Central memory CD4-positive, alpha-beta T cell (primary cell): ENCODE data around the gene PDHX.

Experiments
- DNase-seq: peaks from one replicate; pipeline ENCODE4 v3.0.0; 2022

PDHX gene

DNA sequence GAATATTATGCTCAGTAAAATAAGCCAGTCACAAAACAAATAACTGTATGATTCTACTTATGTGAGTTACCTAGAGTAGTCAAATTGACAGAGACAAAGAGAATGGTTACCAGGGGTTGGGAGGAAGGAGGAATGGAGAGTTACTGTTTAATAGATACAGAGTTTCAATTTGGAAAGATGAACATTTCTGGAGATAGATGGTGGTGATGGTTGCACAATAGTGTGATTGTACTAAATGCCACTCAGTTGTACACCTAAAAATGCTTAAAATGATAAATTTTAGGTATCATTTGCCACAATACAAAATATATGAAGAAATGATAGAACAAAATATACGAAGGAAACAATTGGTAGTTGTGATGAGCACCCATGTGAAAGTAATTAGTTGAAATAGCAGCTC lies 43.4 kb downstream of the PDHX start:
- DNase-seq: no peak

- DNase-seq: no peak
Observed at GRCh38 chr11:34960277-34960676, 43.9 kb downstream of the PDHX start.

DNA sequence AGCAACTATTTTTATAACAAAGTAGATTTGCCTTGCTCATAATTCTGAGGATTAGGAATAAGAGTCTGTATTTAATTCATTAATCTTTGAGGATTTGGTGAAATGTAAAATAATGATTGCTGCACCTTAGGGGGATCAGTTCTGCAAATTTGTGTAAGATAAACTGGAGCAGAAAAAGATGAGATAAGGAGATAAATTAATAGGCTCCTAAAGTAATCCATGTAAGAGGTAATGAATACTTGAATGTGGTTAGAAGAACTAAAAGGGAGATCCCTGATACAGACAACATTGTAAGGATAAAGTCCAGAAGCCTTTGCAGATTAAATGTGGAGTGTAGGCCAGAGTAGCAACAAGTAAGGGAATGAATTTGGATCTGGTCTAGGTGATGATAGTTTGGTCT lies 45.6 kb downstream of the PDHX start:
- DNase-seq: no peak

GRCh38 chr11:34963351-34963750 lies 46.9 kb downstream of the PDHX start:
- DNase-seq: no peak

DNA sequence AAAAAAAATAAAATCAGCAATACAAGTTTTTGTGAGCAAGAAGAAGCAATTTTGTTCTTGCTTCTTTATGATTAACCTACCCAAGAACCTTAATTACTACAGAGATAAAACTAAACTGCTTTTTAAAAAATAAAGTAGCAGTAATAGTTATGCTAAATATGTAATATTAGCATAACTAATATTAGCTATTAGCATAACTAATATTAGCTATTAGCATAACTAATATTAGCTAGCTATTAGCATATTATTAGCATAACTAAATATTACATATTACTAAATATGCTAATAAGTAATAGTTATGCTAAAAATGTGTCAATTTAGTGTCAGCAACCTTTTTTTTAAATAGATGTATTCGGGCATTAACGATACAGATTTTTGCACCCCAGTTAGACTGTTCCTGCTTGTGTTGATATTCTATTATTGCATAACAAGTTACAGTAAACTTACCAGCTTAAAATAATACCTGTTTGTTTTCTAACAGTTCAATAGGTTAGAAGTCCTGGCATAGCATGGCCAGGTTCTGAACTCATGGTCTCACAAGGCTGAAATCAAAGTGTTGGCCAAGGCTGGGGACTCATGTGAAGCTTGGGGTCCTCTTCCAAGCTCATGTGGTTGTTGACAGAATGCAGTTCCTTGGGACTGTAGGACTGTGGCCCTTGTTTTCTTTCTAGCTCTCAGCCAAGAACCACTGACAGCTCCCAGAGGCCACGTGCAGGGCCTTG lies 48.4 kb downstream of the PDHX start:
- DNase-seq: no peak

DNA sequence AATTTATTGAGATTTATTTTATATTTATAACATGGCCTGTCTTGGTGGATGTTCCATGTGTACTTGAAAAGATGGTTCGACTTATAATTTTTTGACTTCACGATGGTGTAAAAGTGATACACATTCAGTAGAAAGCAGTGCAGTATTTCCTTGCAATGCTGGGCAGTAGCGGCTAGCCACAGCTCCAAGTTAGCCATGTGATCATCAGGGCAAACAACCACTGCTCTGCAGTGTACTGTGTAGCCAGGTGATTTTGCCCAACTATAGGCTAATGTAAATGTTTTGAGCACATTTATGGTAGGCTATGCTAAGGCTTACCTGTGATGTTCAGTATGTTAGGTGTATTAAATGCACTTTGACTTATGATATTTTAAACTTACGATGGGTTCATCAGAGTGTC lies 52.4 kb downstream of the PDHX start:
- DNase-seq: no peak

GRCh38 chr11:34970033-34970432 lies 53.6 kb downstream of the PDHX start:
- no peak for DNase-seq

DNA sequence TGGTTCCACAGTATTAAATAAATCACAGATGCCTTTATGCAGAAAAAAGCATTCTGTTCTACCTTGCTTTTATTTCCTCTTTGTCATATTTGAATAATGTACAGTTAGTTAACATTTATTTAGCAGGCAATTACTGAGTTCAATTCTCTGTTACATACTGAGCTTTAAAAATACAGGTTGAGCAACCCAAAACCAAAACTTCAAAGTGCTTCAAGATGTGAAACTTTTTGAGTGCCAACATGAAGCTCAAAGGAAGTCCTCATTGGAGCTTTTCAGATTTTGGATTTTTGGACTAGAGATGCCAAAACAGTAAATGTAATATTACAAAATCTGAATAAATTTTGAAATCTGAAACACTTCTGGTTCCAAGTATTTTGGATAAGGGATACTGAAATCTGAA lies 54.1 kb downstream of the PDHX start:
- DNase-seq: no peak

DNA sequence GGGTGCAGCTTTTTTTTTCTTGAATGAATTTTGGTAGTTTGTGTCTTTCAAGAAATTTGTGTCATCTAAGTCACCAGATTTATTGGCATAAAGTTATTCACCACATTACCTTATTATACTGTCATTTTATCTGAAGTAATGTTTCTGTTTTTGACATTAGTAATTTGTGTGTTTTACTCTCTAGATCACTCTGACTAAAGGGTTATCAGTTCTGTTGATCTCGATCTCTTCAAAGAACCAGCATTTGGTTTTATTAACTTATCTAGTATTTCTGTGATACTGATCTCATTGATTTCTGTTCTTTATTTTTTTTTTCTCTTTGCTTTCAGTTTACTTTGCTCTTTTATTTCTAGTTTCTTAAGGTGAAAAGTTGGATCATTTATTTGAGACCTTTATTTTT lies 55.5 kb downstream of the PDHX start:
- no peak for DNase-seq

- no peak for DNase-seq
Observed at GRCh38 chr11:34972366-34972765, 55.9 kb downstream of the PDHX start.

DNA sequence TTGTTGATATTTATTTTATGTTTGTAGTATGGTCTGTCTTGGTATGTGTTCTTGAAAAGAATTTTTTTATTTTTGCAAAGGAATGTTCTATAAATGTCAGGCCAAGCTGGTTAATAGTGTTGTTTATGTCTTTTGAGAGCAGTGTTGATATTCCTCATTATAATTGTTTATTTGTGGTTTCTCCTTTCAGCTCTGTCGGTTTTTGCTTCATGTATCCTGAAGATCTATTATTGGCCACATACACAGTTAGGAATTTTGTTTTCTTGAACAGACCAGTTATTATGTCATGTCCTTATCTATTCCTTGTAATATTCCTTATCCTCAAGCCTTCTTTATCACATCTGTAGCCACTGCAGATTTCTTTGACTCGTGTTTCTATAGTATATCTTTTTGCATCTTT lies 56.5 kb downstream of the PDHX start:
- no peak for DNase-seq

DNA sequence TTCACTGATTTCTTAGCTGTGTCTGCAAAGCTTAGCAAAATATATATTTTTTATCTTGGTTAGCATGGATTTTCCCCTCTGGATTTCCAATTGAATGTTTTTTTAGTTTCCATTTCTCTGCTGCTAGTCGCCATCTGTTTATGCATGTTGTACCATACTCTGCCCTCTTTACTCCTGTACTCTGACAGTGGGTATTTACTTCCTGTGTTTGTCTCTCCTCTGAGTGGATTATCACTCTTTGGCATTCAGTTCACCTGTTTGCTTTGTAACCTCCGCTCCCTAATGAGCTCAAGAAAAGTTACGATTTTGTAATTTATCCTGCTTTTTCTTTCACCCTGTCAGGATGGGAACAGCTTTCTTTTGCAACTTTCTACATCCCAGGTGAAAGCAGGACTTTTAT lies 59.1 kb downstream of the PDHX start:
- no peak for DNase-seq

DNA sequence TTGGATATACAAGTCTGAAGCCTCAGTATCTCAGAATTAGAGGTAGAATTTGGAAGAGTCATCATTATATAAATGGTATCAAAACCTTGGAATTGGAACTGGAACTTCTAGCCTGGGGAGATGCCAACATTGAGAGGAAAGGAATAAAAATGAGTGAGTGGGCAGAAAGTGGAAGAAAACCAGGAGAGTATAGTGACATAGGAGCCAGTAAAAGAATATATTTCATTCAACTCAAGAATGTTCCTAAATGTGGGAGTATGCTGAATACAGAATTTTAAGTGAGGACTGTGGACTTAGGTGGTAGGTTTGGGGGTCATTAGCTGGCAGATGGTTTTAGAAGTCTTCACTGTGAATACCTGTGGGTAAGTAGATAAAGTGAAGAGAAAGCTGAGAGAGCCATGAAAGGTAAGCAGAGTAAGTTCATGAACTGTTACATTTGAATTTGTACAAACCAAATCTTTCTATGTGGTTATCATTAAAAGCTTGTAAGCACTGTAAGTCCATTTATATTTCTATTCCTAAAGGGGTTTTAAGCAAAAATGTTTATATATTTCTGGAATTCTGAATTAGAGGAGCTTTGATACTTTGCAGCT lies 60.2 kb downstream of the PDHX start:
- DNase-seq: no peak

GRCh38 chr11:34977089-34977912 lies 60.9 kb downstream of the PDHX start:
- DNase-seq: no peak

GRCh38 chr11:34978236-34979191 lies 62.1 kb downstream of the PDHX start:
- no peak for DNase-seq

DNA sequence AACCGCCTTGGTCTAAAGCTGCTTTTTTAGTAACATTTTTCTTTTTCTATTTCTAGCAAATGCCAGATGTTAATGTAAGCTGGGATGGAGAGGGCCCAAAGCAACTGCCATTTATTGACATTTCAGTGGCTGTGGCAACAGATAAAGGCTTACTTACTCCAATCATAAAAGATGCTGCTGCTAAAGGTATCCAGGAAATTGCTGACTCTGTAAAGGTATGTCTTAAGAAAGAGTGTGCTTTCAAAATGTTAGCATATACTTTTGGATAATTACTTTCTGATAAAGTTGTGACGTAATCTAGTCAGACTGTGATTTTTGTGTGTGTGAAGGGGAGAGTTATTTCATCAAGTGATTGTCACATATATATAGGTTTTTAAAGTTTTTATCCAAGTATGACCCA lies 68.1 kb downstream of the PDHX start:
- no peak for DNase-seq

- no peak for DNase-seq
Observed at GRCh38 chr11:34986883-34987520, 70.6 kb downstream of the PDHX start.

DNA sequence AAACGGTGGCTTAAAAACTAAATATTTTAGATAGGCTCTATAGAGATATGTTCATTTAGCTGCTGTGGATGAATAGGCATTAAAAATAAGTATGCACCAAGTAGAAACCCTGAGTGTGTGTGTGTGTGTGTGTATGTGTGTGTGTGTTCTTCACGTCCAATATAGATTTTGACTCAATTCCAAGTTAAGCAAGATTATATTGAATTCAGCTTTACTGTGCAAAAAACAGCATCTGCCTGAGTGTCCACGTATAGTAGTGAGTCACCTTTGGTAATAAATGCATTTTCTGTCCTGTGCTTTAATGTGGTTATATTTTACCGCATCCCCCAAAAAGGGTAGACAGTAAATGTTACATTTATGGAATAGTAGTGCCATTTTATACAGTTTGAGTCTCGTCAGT lies 71.2 kb downstream of the PDHX start:
- no peak for DNase-seq

- DNase-seq: no peak
Observed at GRCh38 chr11:34988294-34989255, 72.2 kb downstream of the PDHX start.

- DNase-seq: no peak
Observed at GRCh38 chr11:34990916-34991315, 74.5 kb downstream of the PDHX start.

GRCh38 chr11:34994854-34995253 lies 78.4 kb downstream of the PDHX start:
- DNase-seq: no peak
